H1 (cell line): Measurements from ENCODE around the gene TSTD2. TPM values are rescaled to one million over a fixed set of nuclear protein-coding genes. Genes with fewer than 3 reads are reported as not detected.

Source experiments
- ATF2 ChIP-seq: IDR thresholded peaks from 2 replicates; pipeline ENCODE4 v1.6.1; 2012; ENCODE audit warnings: low read length, inconsistent platforms
- CBX5 ChIP-seq: fragments of 300-800, 300-1000 bp; sonication (generic); IDR thresholded peaks from 2 replicates; pipeline ENCODE4 v1.7.1; 2016; ENCODE audit warnings: antibody characterized with exemption, low read length, low read depth
- GTF2F1 ChIP-seq: IDR thresholded peaks from 2 replicates; pipeline ENCODE4 v1.6.1; 2012; ENCODE audit warnings: low read depth, low read length, improper control_type of control experiment, borderline replicate concordance
- MAX ChIP-seq: IDR thresholded peaks from 2 replicates; pipeline ENCODE4 v1.6.1; 2012; ENCODE audit warnings: inconsistent platforms
- POLR2A ChIP-seq, 2 experiments: IDR thresholded peaks; 1 replicate in 1 of 2; 2 replicates in 1 of 2; pipeline ENCODE4 v1.6.1; 2011; ENCODE audit warnings: low read depth in 2 of 2, low read length in 2 of 2, mild to moderate bottlenecking in 2 of 2; ENCODE audit errors: control extremely low read depth in 1 of 2
- POLR2AphosphoS5 ChIP-seq: IDR thresholded peaks from 2 replicates; pipeline ENCODE4 v1.6.1; 2011; ENCODE audit warnings: low read depth, low read length
- POU5F1 ChIP-seq: IDR thresholded peaks from 2 replicates; pipeline ENCODE4 v1.6.1; 2011; ENCODE audit warnings: low read depth, mild to moderate bottlenecking, low read length, moderate library complexity
- SP2 ChIP-seq: IDR thresholded peaks from 2 replicates; pipeline ENCODE4 v1.6.1; 2012; ENCODE audit warnings: mild to moderate bottlenecking, low read length, inconsistent platforms
- polyA plus RNA-seq, 7 experiments: library from polyadenylated mRNA; depleted of rRNA in 3 of 7; stranded (reverse) in 5 of 7; unstranded in 2 of 7; fragments of >200 nt in 5 of 7; fragments of 200-250 nt in 2 of 7; gene quantifications; 1 replicate in 5 of 7; 2 replicates in 1 of 7; 4 replicates in 1 of 7; pipeline versions ENCODE4 v1.2.1 to v1.2.3, GENCODE V29; 2011 to 2013; ENCODE audit warnings: missing spikeins in 2 of 7, mixed read lengths in 2 of 7
- total RNA-seq: library from RNA; stranded (reverse); fragmentation: NEBNext Ultra II Directional; extraction: Animal tissue kit (Norgen Biotek cat#: 25700); gene quantifications from 2 replicates; pipeline ENCODE4 v1.2.1, GENCODE V29; 2021

TSTD2 gene
- total and polyA plus RNA-seq, 2 of the 8 experiments (the other 6 are each of a cell fraction or from before 2014, with no cell fraction given): 16.1 to 17.5 TPM

- TF ChIP-seq ATF2: no peak
- TF ChIP-seq POU5F1: no peak
- TF ChIP-seq GTF2F1: no peak
- TF ChIP-seq SP2: no peak
- TF ChIP-seq POLR2AphosphoS5: no peak
- no peak for TF ChIP-seq CBX5
- no peak for TF ChIP-seq POLR2A (IDR thresholded peaks at IDR 0.05; ENCODE audit: control extremely low read depth in 1 of 2, low read depth in 2 of 2, low read length in 2 of 2)
- no peak for TF ChIP-seq MAX
- TF ChIP-seq, all 59 proteins: peak for 0
These were observed 36.3 kb downstream of the TSTD2 start (continued) for GRCh38 chr9:97596906-97597305.
